IMR-90 (cell line): ENCODE measurements around the gene ABCB10. TPM values are rescaled to one million over a fixed set of nuclear protein-coding genes. Genes with fewer than 3 reads are reported as not detected.
"Not testable (repeated sequence)": the region's sequence is repeated elsewhere in the genome, so short reads cannot be mapped to it uniquely, and the experiment has no call there.

Source experiments
- ATAC-seq: fragments of 200-7000 bp; cut with Tn5 transposase; 2 replicates; pipeline ENCODE4 v1.9.1; 2020; ENCODE audit warnings: low read depth, mild to moderate bottlenecking, moderate library complexity
- BruUV-seq: library from RNA; stranded (reverse); fragments of 400-500 nt; replicated peaks from 2 replicates; lab custom pipeline; 2021; lab: Mats Ljungman, UMichigan
- CTCF ChIA-PET: fragments of 300-600 bp; formaldehyde crosslinking; extraction: SDS; loops from one replicate; lab custom pipeline; 2021; ENCODE audit warnings: antibody characterized with exemption; lab: Yijun Ruan, JAX
- POLR2A ChIA-PET: fragments of 300-600 bp; sonication (Branson Sonifier 250); formaldehyde crosslinking; loops from one replicate; lab custom pipeline; 2022; ENCODE audit warnings: antibody characterized with exemption; ENCODE audit not compliant: unreplicated experiment; lab: Charles Lee
- DNase-seq: peaks from one replicate; pipeline ENCODE4 v3.0.0; 2013
- H2AFZ ChIP-seq: replicated peaks from 2 replicates; pipeline ENCODE3; 2013; ENCODE audit warnings: low read length, mild to moderate bottlenecking; ENCODE audit not compliant: poor library complexity
- H2AK5ac ChIP-seq: 2 replicates; pipeline ENCODE4 v1.6.1; 2013; ENCODE audit warnings: low read depth, low read length, inconsistent platforms
- H2AK9ac ChIP-seq: replicated peaks from 2 replicates; pipeline ENCODE3; 2013; ENCODE audit warnings: mild to moderate bottlenecking, low read depth, low read length, moderate library complexity; ENCODE audit not compliant: poor library complexity
- H2BK120ac ChIP-seq: 2 replicates; pipeline ENCODE4 v1.6.1; 2013; ENCODE audit warnings: low read depth, low read length, inconsistent platforms
- H2BK15ac ChIP-seq: 3 replicates; pipeline ENCODE4 v1.6.1; 2013; ENCODE audit warnings: low read depth, low read length, inconsistent platforms
- H2BK20ac ChIP-seq: 2 replicates; pipeline ENCODE4 v1.6.1; 2013; ENCODE audit warnings: low read depth, mild to moderate bottlenecking, inconsistent platforms, low read length, moderate library complexity
- H2BK5ac ChIP-seq: 2 replicates; pipeline ENCODE4 v1.6.1; 2013; ENCODE audit warnings: mild to moderate bottlenecking, low read depth, low read length, inconsistent platforms; ENCODE audit not compliant: poor library complexity, severe bottlenecking
- H3K14ac ChIP-seq: replicated peaks from 2 replicates; pipeline ENCODE4 v1.6.1; 2013; ENCODE audit warnings: low read depth, low read length, inconsistent platforms
- H3K18ac ChIP-seq: 2 replicates; pipeline ENCODE4 v1.6.1; 2013; ENCODE audit warnings: low read depth, low read length, control low read depth
- H3K23ac ChIP-seq: 2 replicates; pipeline ENCODE4 v1.6.1; 2013; ENCODE audit warnings: low read depth, low read length, inconsistent platforms
- H3K27ac ChIP-seq: 2 replicates; pipeline ENCODE4 v1.5.1; 2013; ENCODE audit warnings: mild to moderate bottlenecking, control low read depth, low read length; ENCODE audit not compliant: insufficient read depth
- H3K27me3 ChIP-seq: 2 replicates; pipeline ENCODE4 v1.6.1; 2013; ENCODE audit warnings: low read length; ENCODE audit not compliant: control insufficient read depth, insufficient read depth
- H3K36me3 ChIP-seq: 2 replicates; pipeline ENCODE4 v1.6.1; 2013; ENCODE audit warnings: low read length, mixed read lengths; ENCODE audit not compliant: control insufficient read depth, insufficient read depth
- H3K4ac ChIP-seq: 2 replicates; pipeline ENCODE4 v1.6.1; 2013; ENCODE audit warnings: low read depth, low read length, inconsistent platforms
- H3K4me1 ChIP-seq: 2 replicates; pipeline ENCODE4 v1.6.1; 2013; ENCODE audit warnings: low read length, mixed read lengths; ENCODE audit not compliant: control insufficient read depth, insufficient read depth
- H3K4me2 ChIP-seq: 2 replicates; pipeline ENCODE4 v1.6.1; 2013; ENCODE audit warnings: low read depth, mild to moderate bottlenecking, control low read depth, low read length, moderate library complexity
- H3K4me3 ChIP-seq: 2 replicates; pipeline ENCODE4 v1.5.1; 2013; ENCODE audit warnings: low read depth, mild to moderate bottlenecking, control low read depth, low read length, moderate library complexity; ENCODE audit not compliant: insufficient read depth
- H3K56ac ChIP-seq: 2 replicates; pipeline ENCODE4 v1.6.1; 2013; ENCODE audit warnings: low read length, inconsistent platforms; ENCODE audit not compliant: insufficient read depth; ENCODE audit errors: extremely low read depth
- H3K79me1 ChIP-seq, 2 experiments: 2 replicates each; pipeline ENCODE4 v1.6.1; 2013; ENCODE audit warnings: low read length in 2 of 2, inconsistent platforms in 1 of 2, low read depth in 1 of 2
- H3K9ac ChIP-seq: 2 replicates; pipeline ENCODE4 v1.6.1; 2013; ENCODE audit warnings: low read depth, low read length, control low read depth
- H3K9me1 ChIP-seq: 2 replicates; pipeline ENCODE4 v1.6.1; 2013; ENCODE audit warnings: low read length, inconsistent platforms; ENCODE audit not compliant: insufficient read depth
- H3K9me3 ChIP-seq: 2 replicates; pipeline ENCODE4 v1.6.1; 2013; ENCODE audit warnings: low read length; ENCODE audit not compliant: control insufficient read depth, insufficient read depth
- H4K20me1 ChIP-seq: 2 replicates; pipeline ENCODE4 v1.6.1; 2013; ENCODE audit warnings: low read length, inconsistent platforms; ENCODE audit not compliant: insufficient read depth
- H4K5ac ChIP-seq: 2 replicates; pipeline ENCODE4 v1.6.1; 2013; ENCODE audit warnings: mild to moderate bottlenecking, low read depth, low read length, control low read depth
- H4K8ac ChIP-seq, 2 experiments: 2 replicates each; pipeline ENCODE4 v1.6.1; 2013; ENCODE audit warnings: low read depth in 2 of 2, low read length in 2 of 2, control low read depth in 1 of 2, inconsistent platforms in 1 of 2
- H4K91ac ChIP-seq: 2 replicates; pipeline ENCODE4 v1.6.1; 2013; ENCODE audit warnings: low read depth, low read length, inconsistent platforms; ENCODE audit not compliant: insufficient read depth
- WGBS, 2 experiments: methylation state at CpG; one replicate each; pipeline versions ENCODE4 v1.1.5 to v1.1.7; 2013; ENCODE audit warnings: missing lambda C conversion rate in 2 of 2; ENCODE audit not compliant: insufficient read length in 1 of 2; ENCODE audit errors: extremely low coverage in 2 of 2; 5-methylcytosine and 5-hydroxymethylcytosine counted together
- dilution Hi-C: fragments of 300-500 bp; cut with HindIII; formaldehyde crosslinking; loops from one replicate; pipeline ENCODE4 v1.14.3; 2018; ENCODE audit warnings: low sequenced_read_pairs; ENCODE audit not compliant: unreplicated experiment
- in situ Hi-C: fragments of 300-500 bp; cut with MboI; formaldehyde crosslinking; loops from 3 replicates; pipeline ENCODE4 v1.14.3; 2019; ENCODE audit warnings: low sequenced_read_pairs, inconsistent platforms, mixed read lengths
- intact Hi-C: fragments of 100-400 bp; cut with micrococcal nuclease; formaldehyde crosslinking; loops from 2 replicates; pipeline ENCODE4 v1.10.0; 2022
- polyA plus RNA-seq, 3 experiments: library from polyadenylated mRNA; depleted of rRNA; stranded (reverse); fragments of >200 nt; gene quantifications; 2 replicates each; pipeline ENCODE4 v1.2.3, GENCODE V29; 2012; ENCODE audit warnings: low replicate concordance in 1 of 3
- total RNA-seq: library from RNA; depleted of rRNA; stranded (reverse); fragments of >200 nt; gene quantifications from 2 replicates; pipeline ENCODE4 v1.2.3, GENCODE V29; 2012

Gene ABCB10
- total and polyA plus RNA-seq, 2 of the 4 experiments (the other 2 are of a cell fraction), result 6.5 to 10.9 TPM

- H2AK5ac ChIP-seq, H2BK120ac ChIP-seq, H4K91ac ChIP-seq, H2BK15ac ChIP-seq, H3K27me3 ChIP-seq, H4K20me1 ChIP-seq, H2AK9ac ChIP-seq, BruUV-seq, H4K5ac ChIP-seq, H2BK5ac ChIP-seq, POLR2A ChIA-PET, H3K14ac ChIP-seq, H3K18ac ChIP-seq, H3K56ac ChIP-seq, H3K9me1 ChIP-seq, H3K4me3 ChIP-seq, H3K23ac ChIP-seq, H2BK20ac ChIP-seq, dilution Hi-C loops, ATAC-seq, H3K36me3 ChIP-seq, H4K8ac ChIP-seq, H3K9ac ChIP-seq, DNase-seq, H3K4me1 ChIP-seq, H2AFZ ChIP-seq, H3K9me3 ChIP-seq, CTCF ChIA-PET, in situ Hi-C loops, intact Hi-C loops, H3K4me2 ChIP-seq, H3K27ac ChIP-seq, H3K4ac ChIP-seq: not testable (repeated sequence)
- H3K79me1 ChIP-seq, result peaks cover 3 to 22% of the 10 kb centered on the region in 2 experiments; a peak in 2 of 4 replicates
- WGBS, 2 experiments, result 100% methylated on average over 7 of the region's 15 CpGs; no CpG with 5 or more reads in 1 of the 2 experiments
Observed at GRCh38 chr1:229560124-229560523, 1.6 kb upstream of the ABCB10 start.

DNA sequence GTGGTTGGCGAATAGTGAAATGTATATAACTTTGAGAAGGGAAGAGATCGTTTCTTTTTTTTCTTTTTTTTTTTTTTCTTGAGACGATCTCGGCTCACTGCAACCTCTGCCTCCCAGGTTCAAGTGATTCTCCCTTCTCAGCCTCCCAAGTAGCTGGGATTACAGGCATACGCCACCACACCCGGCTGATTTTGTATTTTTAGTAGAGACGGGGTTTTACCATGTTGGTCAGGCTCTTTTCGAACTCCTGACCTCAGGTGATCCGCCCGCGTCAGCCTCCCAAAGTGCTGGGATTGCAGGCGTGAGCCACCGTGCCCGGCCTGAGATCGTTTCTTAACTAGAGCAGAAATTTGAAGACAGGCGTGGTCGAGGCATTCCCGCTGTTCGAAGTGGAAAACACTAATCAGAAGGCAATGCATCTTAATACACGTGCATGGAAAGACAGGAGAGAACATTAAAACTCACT, 862 bp upstream of the ABCB10 start:
- DNase-seq, H3K56ac ChIP-seq, H2BK20ac ChIP-seq, H3K9me1 ChIP-seq, H3K36me3 ChIP-seq, H4K20me1 ChIP-seq, ATAC-seq, dilution Hi-C loops, H3K9me3 ChIP-seq, H3K27me3 ChIP-seq, BruUV-seq: not testable (repeated sequence)
- Histone ChIP-seq H3K79me1 (peaks cover 10 to 28% of the 10 kb centered on the region in 2 experiments; a peak in 2 of 4 replicates), H4K5ac (peak overlapping the region; percentile 23; the same call in 1 of the 2 replicates), H2AK9ac (peak overlapping the region; percentile 89), H3K9ac (peak overlapping the region; percentile 74), H2AK5ac (peak overlapping the region; percentile 74; the same call in 1 of the 2 replicates), H3K4ac (peak overlapping the region; percentile 89), H3K18ac (peak overlapping the region; percentile 21; the same call in 1 of the 2 replicates), H3K4me1 (peaks cover 11% of the 10 kb centered on the region), H3K14ac (peak overlapping the region; percentile 59), H4K8ac (peak overlapping the region; percentile 81 to 97), H3K23ac (peak overlapping the region; percentile 80; the same call in 1 of the 2 replicates), H2AFZ (peak overlapping the region; percentile 99), H3K4me2 (peak overlapping the region; percentile 84), H2BK15ac (peak overlapping the region; percentile 83; the same call in 1 of the 3 replicates), H3K4me3 (peak overlapping the region; percentile 59), H4K91ac (peak overlapping the region; percentile 93), H3K27ac (peak overlapping the region; percentile 65), H2BK5ac (peak overlapping the region; percentile 43), H2BK120ac (peak overlapping the region; percentile 75)
- ChIA-PET CTCF (interaction anchor here (0.6 to 1.7 kb wide), 9 partner anchors 11 to 662 kb away, joined by 3 to 7 read pairs (median 4); partner anchors contain the start of genes TAF5L and URB2), POLR2A (interaction anchor here (1.2 kb wide), 1 partner anchor 68 kb away, joined by 3 read pairs; no protein-coding TSS in a partner anchor)
- WGBS, 2 experiments, result 63% methylated on average over 12 of the region's 20 CpGs; no CpG with 5 or more reads in 1 of the 2 experiments
- intact Hi-C loops (loop anchor here (1.0 to 2.0 kb wide), 2 partner anchors 67 to 509 kb away; partner anchors contain the start of genes TAF5L and URB2), in situ Hi-C loops (loop anchor here (5.0 kb wide), 1 partner anchor 68 kb away; the partner anchor contains the start of genes TAF5L and URB2)
